GM10248 (cell line): ENCODE measurements around the gene TPRN.
A peak's percentile ranks its signal among the peaks of the same experiment; 100 is the strongest.

ENCODE experiments used
- CTCF ChIA-PET: fragments of 300-600 bp; sonication (Branson Sonifier 250); formaldehyde crosslinking; extraction: SDS; loops from one replicate; lab custom pipeline; 2021; ENCODE audit warnings: antibody characterized with exemption; lab: Yijun Ruan, JAX
- POLR2A ChIA-PET: fragments of 350-650 bp; sonication (Branson Sonifier 250); formaldehyde crosslinking; extraction: SDS; loops from one replicate; lab custom pipeline; 2020; ENCODE audit warnings: antibody characterized with exemption; lab: Yijun Ruan, JAX
- DNase-seq: peaks from one replicate; pipeline ENCODE4 v3.0.0; 2012; ENCODE audit errors: extremely low spot score
- CTCF ChIP-seq: IDR thresholded peaks from 2 replicates; pipeline ENCODE4 v1.5.1; 2012; ENCODE audit warnings: mild to moderate bottlenecking, low read depth; ENCODE audit errors: extremely low read depth, missing control alignments, control extremely low read depth

Gene TPRN

GRCh38 chr9:137236238-137236935 lies 35.8 kb upstream of the TPRN start:
- peak; percentile 99 for TF ChIP-seq CTCF
- peak; percentile 95 for DNase-seq
- ChIA-PET POLR2A (interaction anchor here (0.6 to 1.4 kb wide), 7 partner anchors 10 to 343 kb away, joined by 3 to 6 read pairs (median 4); partner anchors contain the start of gene TPRN), CTCF (interaction anchor here (0.6 to 8.0 kb wide), 70 partner anchors 9 to 495 kb away, joined by 3 to 92 read pairs (median 6); partner anchors contain the start of genes ANAPC2, CYSRT1, DPP7 and LRRC26)

GRCh38 chr9:137235424-137236237 lies 35.1 kb upstream of the TPRN start:
- POLR2A ChIA-PET, result interaction anchor here (0.6 to 1.0 kb wide), 5 partner anchors 10 to 344 kb away, joined by 4 to 6 read pairs (median 4); no protein-coding TSS in a partner anchor
- CTCF ChIA-PET, result interaction anchor here (0.7 to 8.0 kb wide), 41 partner anchors 10 to 288 kb away, joined by 3 to 92 read pairs (median 6); partner anchors contain the start of genes ANAPC2, CYSRT1, NPDC1 and NRARP
- DNase-seq, result no peak
- TF ChIP-seq CTCF, result no peak

GRCh38 chr9:137234758-137235423 lies 34.4 kb upstream of the TPRN start:
- DNase-seq, result no peak
- TF ChIP-seq CTCF, result no peak
- ChIA-PET CTCF (interaction anchor here (0.7 to 8.0 kb wide), 12 partner anchors 10 to 188 kb away, joined by 3 to 92 read pairs (median 3); partner anchors contain the start of genes ANAPC2, CYSRT1, NPDC1 and NRARP), POLR2A (no interaction called here)

- no peak for TF ChIP-seq CTCF
- CTCF ChIA-PET, result interaction anchor here (0.8 to 8.0 kb wide), 6 partner anchors 9 to 115 kb away, joined by 3 to 92 read pairs (median 4); partner anchors contain the start of genes CYSRT1, RNF208 and RNF224
- no peak for DNase-seq
- POLR2A ChIA-PET, result no interaction called here
These were observed 33.6 kb upstream of the TPRN start for GRCh38 chr9:137234055-137234697.

- DNase-seq, result no peak
- POLR2A ChIA-PET, result no interaction called here
- TF ChIP-seq CTCF, result no peak
- CTCF ChIA-PET, result interaction anchor here (8.0 kb wide), 1 partner anchor 8 kb away, joined by 92 read pairs; the partner anchor contains the start of genes CYSRT1, RNF208 and RNF224
These were observed 32.8 kb upstream of the TPRN start for GRCh38 chr9:137233143-137233980.
